ENCODE data around the gene CALHM4.

CALHM4 gene

DNA sequence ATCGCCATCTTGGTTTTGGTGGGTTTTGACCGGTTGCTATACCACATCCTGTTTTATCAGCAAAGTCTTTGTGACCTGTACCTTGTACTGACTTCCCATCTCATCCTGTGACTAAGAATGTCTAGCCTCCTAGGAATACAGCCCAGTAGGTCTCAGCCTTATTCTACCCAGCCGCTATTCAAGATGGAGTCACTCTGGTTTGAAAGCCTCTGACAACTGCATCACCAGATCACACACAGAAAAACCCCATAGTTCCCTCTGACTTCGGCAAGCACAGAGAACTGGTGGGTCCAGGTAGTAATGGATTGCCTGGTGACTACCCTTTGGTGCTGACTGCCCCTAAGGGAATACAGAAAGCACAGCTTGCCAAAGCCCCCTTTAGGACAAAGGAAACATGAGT is 52.4 kb downstream of the CALHM4 start:
- Histone ChIP-seq H4K20me1 (ENCODE audit: low read depth, low read length) (no peaks in the 10 kb centered on the region), H3K9me2 (replicated peaks; ENCODE audit: insufficient read depth, low read length) (no peaks in the 10 kb centered on the region), H3K79me2 (ENCODE audit: insufficient read depth, low read length) (no peaks in the 10 kb centered on the region), H3K9me3 (ENCODE audit: insufficient read depth, low read length) (no peaks in the 10 kb centered on the region), H3K4me3 (ENCODE audit: insufficient read depth, low read length, poor library complexity, severe bottlenecking) (no peak overlapping the region), H3K9ac (ENCODE audit: low read length) (no peak overlapping the region), H3K36me3 (ENCODE audit: low read length) (0 out of 2 replicates have a peak, but pooled peaks cover 4% of the 10 kb centered on the region), H3K4me2 (ENCODE audit: low read depth, low read length, poor library complexity, severe bottlenecking) (no peak overlapping the region), H3K27ac (ENCODE audit: low read depth, low read length) (no peak overlapping the region), H3K27me3 (ENCODE audit: low read length) (no peaks in the 10 kb centered on the region), H2AFZ (ENCODE audit: low read depth, low read length, severe bottlenecking) (no peak overlapping the region), H3F3A (ENCODE audit: insufficient read depth) (no peaks in the 10 kb centered on the region)
- no peak for TF ChIP-seq CTCF (IDR thresholded peaks at IDR 0.05; ENCODE audit: insufficient read depth, low read length, poor library complexity, severe bottlenecking)
- TF ChIP-seq EZH2phosphoT487 (conservative IDR thresholded peaks at IDR 0.05; ENCODE audit: low read length), result no peak

All from SU-DHL-6 (cell line).